H9 (cell line): ENCODE measurements around the gene CRHR1. TPM values are rescaled to one million over a fixed set of nuclear protein-coding genes. Genes with fewer than 3 reads are reported as not detected.

Experiments used
- DNase-seq: peaks from one replicate; pipeline ENCODE4 v3.0.0-alpha.2; 2017
- H2AFZ ChIP-seq: one replicate; pipeline ENCODE4 v1.6.1; 2013; ENCODE audit warnings: mild to moderate bottlenecking, low read length, control low read depth, moderate library complexity
- H2AK5ac ChIP-seq: 2 replicates; pipeline ENCODE4 v1.6.1; 2013; ENCODE audit warnings: low read length, control low read depth, mixed read lengths; ENCODE audit not compliant: insufficient read length
- H2BK120ac ChIP-seq: one replicate; pipeline ENCODE4 v1.6.1; 2013; ENCODE audit warnings: low read depth, mild to moderate bottlenecking, low read length, control low read depth, inconsistent platforms; ENCODE audit not compliant: poor library complexity, severe bottlenecking
- H2BK12ac ChIP-seq: 2 replicates; pipeline ENCODE4 v1.6.1; 2013; ENCODE audit warnings: low read length, control low read depth, mixed read lengths, low read depth; ENCODE audit not compliant: insufficient read length
- H2BK15ac ChIP-seq: 2 replicates; pipeline ENCODE4 v1.6.1; 2013; ENCODE audit warnings: low read depth, low read length, control low read depth
- H2BK20ac ChIP-seq: one replicate; pipeline ENCODE4 v1.6.1; 2013; ENCODE audit warnings: low read depth, mild to moderate bottlenecking, low read length, control low read depth, inconsistent platforms; ENCODE audit not compliant: poor library complexity, severe bottlenecking
- H2BK5ac ChIP-seq: 2 replicates; pipeline ENCODE4 v1.6.1; 2013; ENCODE audit warnings: low read length, control low read depth, mixed read lengths; ENCODE audit not compliant: insufficient read length
- H3K14ac ChIP-seq: 2 replicates; pipeline ENCODE4 v1.6.1; 2013; ENCODE audit warnings: low read length, control low read depth; ENCODE audit not compliant: insufficient read depth
- H3K18ac ChIP-seq: 2 replicates; pipeline ENCODE4 v1.6.1; 2013; ENCODE audit warnings: low read depth, mild to moderate bottlenecking, mixed read lengths, low read length, control low read depth; ENCODE audit not compliant: insufficient read length
- H3K23ac ChIP-seq: 2 replicates; pipeline ENCODE4 v1.6.1; 2013; ENCODE audit warnings: low read length, control low read depth, mixed read lengths, low read depth; ENCODE audit not compliant: insufficient read length
- H3K23me2 ChIP-seq: 2 replicates; pipeline ENCODE4 v1.6.1; 2013; ENCODE audit warnings: low read depth, mild to moderate bottlenecking, mixed read lengths, low read length, control low read depth; ENCODE audit not compliant: insufficient read length, poor library complexity, severe bottlenecking
- H3K27ac ChIP-seq: 2 replicates; pipeline ENCODE4 v1.5.1; 2013; ENCODE audit warnings: low read length, control low read depth, mixed read lengths, low read depth; ENCODE audit not compliant: insufficient read length
- H3K27me3 ChIP-seq: 2 replicates; pipeline ENCODE4 v1.6.1; 2013; ENCODE audit warnings: low read length, control low read depth, inconsistent platforms; ENCODE audit not compliant: insufficient read depth
- H3K4ac ChIP-seq: 2 replicates; pipeline ENCODE4 v1.6.1; 2013; ENCODE audit warnings: low read depth, mild to moderate bottlenecking, control low read depth, inconsistent platforms, low read length, moderate library complexity
- H3K4me1 ChIP-seq: 2 replicates; pipeline ENCODE4 v1.6.1; 2013; ENCODE audit warnings: low read length, control low read depth, inconsistent platforms; ENCODE audit not compliant: insufficient read depth
- H3K4me2 ChIP-seq: 2 replicates; pipeline ENCODE4 v1.6.1; 2013; ENCODE audit warnings: low read length, control low read depth, mixed read lengths; ENCODE audit not compliant: insufficient read length, insufficient read depth
- H3K56ac ChIP-seq: 2 replicates; pipeline ENCODE4 v1.6.1; 2013; ENCODE audit warnings: low read depth, mild to moderate bottlenecking, mixed read lengths, low read length, control low read depth; ENCODE audit not compliant: insufficient read length
- H3K79me1 ChIP-seq: 2 replicates; pipeline ENCODE4 v1.6.1; 2013; ENCODE audit warnings: low read depth, mild to moderate bottlenecking, moderate library complexity, low read length, control low read depth, inconsistent platforms; ENCODE audit not compliant: insufficient read depth, poor library complexity, severe bottlenecking
- H3K79me2 ChIP-seq: 2 replicates; pipeline ENCODE4 v1.6.1; 2013; ENCODE audit warnings: low read length, control low read depth, inconsistent platforms; ENCODE audit not compliant: insufficient read depth
- H3K9ac ChIP-seq: 2 replicates; pipeline ENCODE4 v1.6.1; 2013; ENCODE audit warnings: low read length, control low read depth, mixed read lengths; ENCODE audit not compliant: insufficient read length; ENCODE audit errors: extremely low read depth
- H3K9me3 ChIP-seq: one replicate; pipeline ENCODE4 v1.6.1; 2013; ENCODE audit warnings: low read depth, low read length, inconsistent platforms; ENCODE audit not compliant: control insufficient read depth
- H3T11ph ChIP-seq: one replicate; pipeline ENCODE4 v1.6.1; 2013; ENCODE audit warnings: mild to moderate bottlenecking, low read length, control low read depth, inconsistent platforms
- H4K20me1 ChIP-seq: one replicate; pipeline ENCODE4 v1.6.1; 2013; ENCODE audit not compliant: control insufficient read depth, insufficient read length, insufficient read depth
- H4K5ac ChIP-seq: 2 replicates; pipeline ENCODE4 v1.6.1; 2013; ENCODE audit warnings: low read depth, mild to moderate bottlenecking, mixed read lengths, low read length, control low read depth; ENCODE audit not compliant: insufficient read length
- H4K8ac ChIP-seq: replicated peaks from 2 replicates; pipeline ENCODE4 v1.6.1; 2013; ENCODE audit warnings: low read length, control low read depth, mixed read lengths, low read depth; ENCODE audit not compliant: insufficient read length
- H4K91ac ChIP-seq: 2 replicates; pipeline ENCODE4 v1.6.1; 2013; ENCODE audit warnings: low read depth, mild to moderate bottlenecking, moderate library complexity, mixed read lengths, low read length, control low read depth; ENCODE audit not compliant: insufficient read length
- H3K27ac Mint-ChIP-seq, 3 experiments: 2 replicates in 2 of 3; 3 replicates in 1 of 3; pipeline ENCODE4 v1.8.0; 2020 to 2021; ENCODE audit warnings: mixed read lengths in 3 of 3, mild to moderate bottlenecking in 1 of 3, moderate library complexity in 1 of 3
- H3K27me3 Mint-ChIP-seq: 2 replicates; pipeline ENCODE4 v1.8.0; 2021; ENCODE audit warnings: low read depth, mild to moderate bottlenecking, moderate library complexity, mixed read lengths
- H3K36me3 Mint-ChIP-seq, 3 experiments: 2 replicates in 2 of 3; 3 replicates in 1 of 3; pipeline ENCODE4 v1.8.0; 2020 to 2021; ENCODE audit warnings: low read depth in 3 of 3, mixed read lengths in 3 of 3; ENCODE audit not compliant: insufficient read depth in 1 of 3
- H3K4me1 Mint-ChIP-seq, 2 experiments: 2 replicates each; pipeline ENCODE4 v1.8.0; 2020; ENCODE audit warnings: mixed read lengths in 2 of 2
- H3K4me3 Mint-ChIP-seq, 2 experiments: 2 replicates in 1 of 2; 3 replicates in 1 of 2; pipeline ENCODE4 v1.8.0; 2020 to 2021; ENCODE audit warnings: mild to moderate bottlenecking in 2 of 2, mixed read lengths in 2 of 2, moderate library complexity in 1 of 2
- H3K9me3 Mint-ChIP-seq, 2 experiments: 2 replicates in 1 of 2; 3 replicates in 1 of 2; pipeline ENCODE4 v1.8.0; 2020; ENCODE audit warnings: mild to moderate bottlenecking in 2 of 2, mixed read lengths in 2 of 2, moderate library complexity in 1 of 2
- whole genome bisulfite sequencing: extraction: QIAGEN DNeasy Blood & Tissue Kit; methylation state at CpG from one replicate; pipeline ENCODE4 v1.1.7; 2013; ENCODE audit warnings: missing lambda C conversion rate, low lambda C conversion rate, mixed read lengths; ENCODE audit not compliant: insufficient read length; ENCODE audit errors: extremely low coverage; 5-methylcytosine and 5-hydroxymethylcytosine counted together
- total RNA-seq: library from RNA; stranded (reverse); gene quantifications from 2 replicates; pipeline ENCODE4 v1.2.1, GENCODE V29; 2021
- TF ChIP-seq, protein P1 (sequence below): fragments of 200-600 bp; sonication (generic); conservative IDR thresholded peaks from 3 replicates; pipeline ENCODE4 v1.8.0; 2021; ENCODE audit warnings: antibody characterized with exemption, mild to moderate bottlenecking

The CRHR1 gene
- total RNA-seq, 1 experiment from 2014 or later: 0.52 TPM

DNA sequence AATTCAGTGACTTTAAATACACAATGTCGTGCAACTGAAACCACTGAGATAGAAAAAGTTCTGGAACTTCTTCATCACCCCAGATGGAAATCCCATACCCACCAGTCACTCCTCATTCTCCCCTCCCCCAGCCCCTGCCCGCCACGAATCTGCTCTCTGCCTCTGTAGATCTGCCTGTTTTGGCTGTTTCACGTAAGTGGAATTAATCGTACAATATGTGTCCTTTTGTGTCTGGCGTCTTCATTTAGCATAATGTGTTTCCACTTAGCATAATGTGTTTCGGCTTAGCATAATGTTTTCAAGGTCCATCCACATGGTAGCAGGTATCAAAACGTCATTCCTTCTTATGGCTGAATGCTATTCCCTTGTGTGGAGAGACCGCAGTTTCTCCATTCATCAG, 57.1 kb downstream of the CRHR1 start:
- H3K27me3 ChIP-seq: no peaks in the 10 kb centered on the region
- H3K23me2 ChIP-seq: no peaks in the 10 kb centered on the region
- H2AFZ ChIP-seq: no peak overlapping the region
- no peak overlapping the region for H3K9ac ChIP-seq
- no peaks in the 10 kb centered on the region for H3K36me3 Mint-ChIP-seq
- no peak overlapping the region for H4K5ac ChIP-seq
- H4K8ac ChIP-seq: no peak overlapping the region
- no peak overlapping the region for H2BK15ac ChIP-seq
- H3K4me1 ChIP-seq: no peaks in the 10 kb centered on the region
- peaks cover 2% of the 10 kb centered on the region for H3K27me3 Mint-ChIP-seq
- WGBS: no CpG with 5 or more reads among the region's 9 CpGs
- H3K9me3 Mint-ChIP-seq: no peaks in the 10 kb centered on the region
- no peak overlapping the region for H3K4ac ChIP-seq
- H3K27ac ChIP-seq: no peak overlapping the region
- no peaks in the 10 kb centered on the region for H3K79me2 ChIP-seq
- no peak overlapping the region for H3K18ac ChIP-seq
- TF ChIP-seq, protein P1, sequence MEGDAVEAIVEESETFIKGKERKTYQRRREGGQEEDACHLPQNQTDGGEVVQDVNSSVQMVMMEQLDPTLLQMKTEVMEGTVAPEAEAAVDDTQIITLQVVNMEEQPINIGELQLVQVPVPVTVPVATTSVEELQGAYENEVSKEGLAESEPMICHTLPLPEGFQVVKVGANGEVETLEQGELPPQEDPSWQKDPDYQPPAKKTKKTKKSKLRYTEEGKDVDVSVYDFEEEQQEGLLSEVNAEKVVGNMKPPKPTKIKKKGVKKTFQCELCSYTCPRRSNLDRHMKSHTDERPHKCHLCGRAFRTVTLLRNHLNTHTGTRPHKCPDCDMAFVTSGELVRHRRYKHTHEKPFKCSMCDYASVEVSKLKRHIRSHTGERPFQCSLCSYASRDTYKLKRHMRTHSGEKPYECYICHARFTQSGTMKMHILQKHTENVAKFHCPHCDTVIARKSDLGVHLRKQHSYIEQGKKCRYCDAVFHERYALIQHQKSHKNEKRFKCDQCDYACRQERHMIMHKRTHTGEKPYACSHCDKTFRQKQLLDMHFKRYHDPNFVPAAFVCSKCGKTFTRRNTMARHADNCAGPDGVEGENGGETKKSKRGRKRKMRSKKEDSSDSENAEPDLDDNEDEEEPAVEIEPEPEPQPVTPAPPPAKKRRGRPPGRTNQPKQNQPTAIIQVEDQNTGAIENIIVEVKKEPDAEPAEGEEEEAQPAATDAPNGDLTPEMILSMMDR: no peak
- no peak overlapping the region for H3T11ph ChIP-seq
- no peak for DNase-seq
- no peak overlapping the region for H3K4me3 Mint-ChIP-seq
- H3K56ac ChIP-seq: no peak overlapping the region
- no peak overlapping the region for H2BK5ac ChIP-seq
- H3K27ac Mint-ChIP-seq: no peak overlapping the region
- H3K79me1 ChIP-seq: no peaks in the 10 kb centered on the region
- H2AK5ac ChIP-seq: no peak overlapping the region
- no peak overlapping the region for H3K4me2 ChIP-seq
- H3K9me3 ChIP-seq: no peaks in the 10 kb centered on the region
- H3K14ac ChIP-seq: no peak overlapping the region
- no peak overlapping the region for H4K91ac ChIP-seq
- H2BK120ac ChIP-seq: no peak overlapping the region
- H2BK20ac ChIP-seq: no peak overlapping the region
- peaks cover 4% of the 10 kb centered on the region for H4K20me1 ChIP-seq
- H2BK12ac ChIP-seq: no peak overlapping the region
- peaks cover 3 to 10% of the 10 kb centered on the region in 2 experiments; a peak in 2 of 4 replicates for H3K4me1 Mint-ChIP-seq
- no peak overlapping the region for H3K23ac ChIP-seq
